Gastrocnemius medialis (tissue), 4 donors: Measurements from ENCODE around the gene TRAK1. TPM values are rescaled to one million over a fixed set of nuclear protein-coding genes. Genes with fewer than 3 reads are reported as not detected.

Source experiments
- ATAC-seq, 2 donors: fragments of 150-250 bp; one replicate each; pipeline ENCODE4 v1.9.1; 2016
- DNase-seq, 2 donors: peaks; one replicate each; pipeline ENCODE4 v3.0.0-alpha.2; 2019
- H3K27ac ChIP-seq, 4 donors: fragments of 200-600 bp; sonication (generic); 1 replicate in 1 of 4; 2 replicates in 3 of 4; pipeline ENCODE4 v1.5.1; 2016 to 2018; ENCODE audit warnings: mild to moderate bottlenecking in 2 of 4, moderate library complexity in 1 of 4
- H3K27me3 ChIP-seq, 3 donors: fragments of 200-600 bp; sonication (generic) in 2 of 3; 1 replicate in 1 of 3; 2 replicates in 2 of 3; pipeline versions ENCODE4 v1.5.1 to v1.6.0; 2016 to 2019; ENCODE audit warnings: mild to moderate bottlenecking in 1 of 3, moderate library complexity in 1 of 3
- H3K36me3 ChIP-seq, 2 donors: fragments of 200-600 bp; sonication (generic) in 1 of 2; one replicate each; pipeline ENCODE4 v1.5.1; 2017 to 2018
- H3K4me1 ChIP-seq, 2 donors: fragments of 200-600 bp; sonication (generic) in 1 of 2; one replicate each; pipeline ENCODE4 v1.5.1; 2016 to 2017; ENCODE audit warnings: mild to moderate bottlenecking in 2 of 2
- H3K4me3 ChIP-seq, 4 donors: fragments of 200-600 bp; sonication (generic) in 3 of 4; 1 replicate in 1 of 4; 2 replicates in 3 of 4; pipeline ENCODE4 v1.5.1; 2016 to 2019; ENCODE audit warnings: mild to moderate bottlenecking in 2 of 4
- H3K9me3 ChIP-seq, 3 donors: fragments of 200-600 bp; sonication (generic) in 2 of 3; 1 replicate in 1 of 3; 2 replicates in 2 of 3; pipeline ENCODE4 v1.5.1; 2016 to 2019
- CTCF ChIP-seq, 5 experiments: fragments of 450-650 bp in 3 of 5; fragments of 200-600 bp in 2 of 5; sonication (generic) in 2 of 5; IDR thresholded peaks in 4 of 5; conservative IDR thresholded peaks in 1 of 5; 1 replicate in 4 of 5; 2 replicates in 1 of 5; pipeline ENCODE4 v1.5.1; 2016 to 2019; ENCODE audit warnings: antibody characterized with exemption in 5 of 5, mild to moderate bottlenecking in 3 of 5, moderate library complexity in 3 of 5
- POLR2A ChIP-seq, 2 donors: fragments of 450-650 bp; IDR thresholded peaks; one replicate each; pipeline ENCODE4 v1.6.1; 2017; ENCODE audit warnings: antibody characterized with exemption in 2 of 2, mild to moderate bottlenecking in 2 of 2, moderate library complexity in 2 of 2
- in situ Hi-C, 4 donors: fragments of 200-750 bp; cut with MboI; loops; one replicate each; pipeline versions ENCODE4 v1.15.0 to v1.8.0; 2017; ENCODE audit warnings: low sequenced_read_pairs in 4 of 4
- intact Hi-C: fragments of 100-400 bp; cut with DNase I; formaldehyde crosslinking; loops from one replicate; pipeline ENCODE4 v1.15.1; 2023; ENCODE audit warnings: low total_unique reads
- total RNA-seq, 4 donors: library from RNA; depleted of rRNA; stranded (reverse); fragments of >200 nt; gene quantifications; one replicate each; pipeline versions ENCODE4 v1.1.0 to v1.2.3, GENCODE V29; 2016

Gene TRAK1
- total RNA-seq, 4 donors from 2014 or later, result 59.5 to 109 (median 98.6) TPM

GRCh38 chr3:42189736-42190135 lies 98.6 kb downstream of the TRAK1 start:
- H3K27me3 ChIP-seq, result no peaks in the 10 kb centered on the region
- H3K4me1 ChIP-seq, result peaks cover 13 to 23% of the 10 kb centered on the region in 2 donors
- H3K27ac ChIP-seq, result peak overlapping the region in 3 of 4 donors; percentile 37 to 56 (median 41)
- H3K36me3 ChIP-seq, result peaks cover 0 to 5% of the 10 kb centered on the region in 2 donors
- no peak overlapping the region for H3K4me3 ChIP-seq
- H3K9me3 ChIP-seq, result no peaks in the 10 kb centered on the region
- TF ChIP-seq CTCF (IDR thresholded peaks at IDR 0.05 in 4 of 5, conservative IDR thresholded peaks at IDR 0.05 in 1 of 5), result no peak
- no peak for TF ChIP-seq POLR2A (IDR thresholded peaks at IDR 0.05)
- intact Hi-C loops (loop anchor here (10.0 kb wide), 1 partner anchor 1885 kb away; the partner anchor contains the start of gene EIF1B), in situ Hi-C loops (loop anchor here (5.0 to 25.0 kb wide), 5 partner anchors 67 to 297 kb away; no protein-coding TSS in a partner anchor)
- ATAC-seq (no peak), DNase-seq (no peak)

- Histone ChIP-seq H3K36me3 (peaks cover 0 to 7% of the 10 kb centered on the region in 2 donors), H3K9me3 (no peaks in the 10 kb centered on the region), H3K27me3 (no peaks in the 10 kb centered on the region), H3K4me1 (peaks cover 17 to 29% of the 10 kb centered on the region in 2 donors), H3K27ac (peak overlapping the region; percentile 25 to 56 (median 39)), H3K4me3 (no peak overlapping the region)
- TF ChIP-seq POLR2A (IDR thresholded peaks at IDR 0.05) (no peak), CTCF (IDR thresholded peaks at IDR 0.05 in 4 of 5, conservative IDR thresholded peaks at IDR 0.05 in 1 of 5) (peak; percentile 77 to 91 (median 88))
- DNase-seq (peak; percentile 50 to 57), ATAC-seq (peak; percentile 70 to 81)
- intact Hi-C loops, result loop anchor here (1.0 to 10.0 kb wide), 3 partner anchors 72 to 1886 kb away; partner anchors contain the start of gene EIF1B
- in situ Hi-C loops, result loop anchor here in 2 of 4 donors (5.0 to 25.0 kb wide), 4 partner anchors 74 to 299 kb away; no protein-coding TSS in a partner anchor
These were observed 99.7 kb downstream of the TRAK1 start for GRCh38 chr3:42190701-42191442.

- intact Hi-C loops (loop anchor here (1.0 to 10.0 kb wide), 3 partner anchors 72 to 1887 kb away; partner anchors contain the start of gene EIF1B), in situ Hi-C loops (loop anchor here in 2 of 4 donors (5.0 to 25.0 kb wide), 4 partner anchors 74 to 299 kb away; no protein-coding TSS in a partner anchor)
- Histone ChIP-seq H3K4me1 (peaks cover 22 to 30% of the 10 kb centered on the region in 2 donors), H3K36me3 (peaks cover 0 to 7% of the 10 kb centered on the region in 2 donors), H3K27ac (peak overlapping the region in 2 of 4 donors; percentile 8 to 15), H3K4me3 (no peak overlapping the region), H3K27me3 (no peaks in the 10 kb centered on the region), H3K9me3 (no peaks in the 10 kb centered on the region)
- peak; percentile 23 to 37 for ATAC-seq
- DNase-seq, result no peak
- TF ChIP-seq POLR2A (IDR thresholded peaks at IDR 0.05), result no peak
- TF ChIP-seq CTCF (IDR thresholded peaks at IDR 0.05 in 4 of 5, conservative IDR thresholded peaks at IDR 0.05 in 1 of 5), result peak in 2 of 5 experiments; percentile 33 to 50
These were observed 100.2 kb downstream of the TRAK1 start for GRCh38 chr3:42191443-42191747.

- DNase-seq (no peak), ATAC-seq (no peak)
- TF ChIP-seq CTCF (IDR thresholded peaks at IDR 0.05 in 4 of 5, conservative IDR thresholded peaks at IDR 0.05 in 1 of 5), result no peak
- TF ChIP-seq POLR2A (IDR thresholded peaks at IDR 0.05), result no peak
- Histone ChIP-seq H3K4me3 (no peak overlapping the region), H3K9me3 (no peaks in the 10 kb centered on the region), H3K4me1 (peaks cover 29 to 34% of the 10 kb centered on the region in 2 donors), H3K27me3 (no peaks in the 10 kb centered on the region), H3K27ac (no peak overlapping the region), H3K36me3 (peaks cover 0 to 7% of the 10 kb centered on the region in 2 donors)
- in situ Hi-C loops (loop anchor here in 2 of 4 donors (5.0 to 25.0 kb wide), 4 partner anchors 75 to 300 kb away; no protein-coding TSS in a partner anchor), intact Hi-C loops (loop anchor here (10.0 kb wide), 1 partner anchor 1888 kb away; the partner anchor contains the start of gene EIF1B)
These were observed 101.4 kb downstream of the TRAK1 start for GRCh38 chr3:42192334-42193200.
